C4-2B (cell line): ENCODE results near the gene RSRC2.

Experiments used
- CTCF ChIP-seq: fragments of 450-650 bp; conservative IDR thresholded peaks from 2 replicates; pipeline ENCODE4 v1.5.1; 2017; ENCODE audit warnings: mild to moderate bottlenecking
- ZFX ChIP-seq: fragments of 450-650 bp; IDR thresholded peaks from 2 replicates; pipeline ENCODE4 v1.6.1; 2017

- TF ChIP-seq CTCF (no peak), ZFX (no peak)
Observed at GRCh38 chr12:122505419-122506051, 21.2 kb downstream of the RSRC2 start.
